NCI-H1930 (cell line): ENCODE measurements around the gene PYGB.

Experiments used
- DNase-seq, 2 experiments: peaks; one replicate each; lab custom pipeline; 2025; lab: John Stamatoyannopoulos, UW

PYGB gene

GRCh38 chr20:25336561-25337422 lies 88.9 kb downstream of the PYGB start:
- no peak for DNase-seq

DNA sequence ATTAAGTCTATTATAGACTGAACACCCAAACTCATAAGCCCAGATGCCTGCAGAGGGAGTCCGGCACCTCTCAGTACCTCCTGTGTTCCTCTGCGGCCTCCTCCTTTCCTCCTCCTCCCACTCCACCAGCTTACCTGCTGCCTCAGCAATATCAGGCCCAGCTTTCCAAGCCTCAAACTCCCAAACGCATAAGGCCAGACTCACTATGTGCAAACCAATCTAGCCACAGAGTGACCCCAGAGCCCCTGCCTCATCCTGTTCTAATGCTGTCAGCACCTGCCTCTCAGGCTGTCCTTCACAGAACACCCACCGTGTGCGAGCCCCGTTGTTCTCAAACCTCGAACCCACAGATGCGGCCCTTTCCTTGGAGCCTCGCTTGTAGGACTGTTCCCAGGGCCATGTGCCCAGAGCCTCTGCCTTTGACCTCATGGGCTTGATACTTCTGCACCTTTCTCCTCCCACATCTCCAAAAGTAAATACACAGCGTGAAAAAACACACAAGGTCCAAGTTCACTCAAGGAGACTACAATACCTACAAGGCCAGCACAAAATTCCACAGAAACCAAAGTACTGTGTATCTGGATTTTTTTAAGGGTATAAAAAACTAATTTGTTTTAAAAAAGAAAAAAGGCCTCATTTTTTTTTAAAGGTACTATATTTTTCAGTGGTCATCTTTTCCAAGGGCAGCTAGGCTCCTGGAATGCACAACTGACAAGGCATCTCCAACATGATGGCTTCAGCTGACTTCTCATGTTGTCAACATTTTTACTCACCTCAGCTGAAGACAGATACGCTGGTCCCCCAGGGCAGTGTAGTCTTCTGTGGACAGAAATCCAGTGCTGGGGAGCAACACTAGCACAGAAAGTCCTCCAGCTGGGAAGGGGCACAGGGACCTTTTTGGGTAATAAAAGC lies 90.5 kb downstream of the PYGB start:
- no peak for DNase-seq

DNA sequence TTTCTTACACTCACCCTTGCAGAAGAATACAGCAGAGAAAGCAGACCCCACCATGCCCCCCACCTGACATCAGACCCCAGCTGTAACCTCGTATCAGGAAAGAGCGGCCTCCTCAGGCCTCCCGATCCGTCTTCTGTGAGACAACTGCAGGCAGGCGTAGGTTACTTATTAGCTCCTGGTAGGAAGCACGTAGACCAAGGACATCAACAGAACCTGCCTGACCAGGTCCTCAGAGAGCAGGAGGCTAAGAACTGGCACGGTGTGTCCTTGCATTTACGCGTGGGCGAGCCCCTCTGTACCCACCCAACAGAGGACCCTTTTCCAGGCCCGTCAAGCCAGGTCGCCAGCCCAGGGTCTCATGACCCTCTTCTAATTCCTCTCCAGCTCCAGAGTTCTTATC lies 91.7 kb downstream of the PYGB start:
- DNase-seq = no peak

DNA sequence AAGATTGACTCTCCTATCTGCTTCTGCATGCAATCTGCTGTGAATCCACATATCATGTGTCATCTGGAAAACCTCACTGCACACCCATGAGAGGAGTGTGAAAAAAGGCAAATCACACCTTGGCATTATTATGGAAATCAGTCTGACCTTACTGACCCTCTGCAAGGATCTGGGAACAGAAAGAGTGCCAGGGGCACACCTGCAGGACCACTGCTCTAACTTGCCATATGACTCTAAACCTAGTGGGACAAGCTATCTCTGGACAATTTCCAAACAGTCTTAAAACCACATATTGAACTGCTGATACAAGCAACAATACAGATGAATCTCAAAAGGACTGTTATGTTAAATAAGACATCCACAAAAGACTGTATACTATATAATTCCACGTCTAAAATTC lies 92.5 kb downstream of the PYGB start:
- no peak for DNase-seq

DNA sequence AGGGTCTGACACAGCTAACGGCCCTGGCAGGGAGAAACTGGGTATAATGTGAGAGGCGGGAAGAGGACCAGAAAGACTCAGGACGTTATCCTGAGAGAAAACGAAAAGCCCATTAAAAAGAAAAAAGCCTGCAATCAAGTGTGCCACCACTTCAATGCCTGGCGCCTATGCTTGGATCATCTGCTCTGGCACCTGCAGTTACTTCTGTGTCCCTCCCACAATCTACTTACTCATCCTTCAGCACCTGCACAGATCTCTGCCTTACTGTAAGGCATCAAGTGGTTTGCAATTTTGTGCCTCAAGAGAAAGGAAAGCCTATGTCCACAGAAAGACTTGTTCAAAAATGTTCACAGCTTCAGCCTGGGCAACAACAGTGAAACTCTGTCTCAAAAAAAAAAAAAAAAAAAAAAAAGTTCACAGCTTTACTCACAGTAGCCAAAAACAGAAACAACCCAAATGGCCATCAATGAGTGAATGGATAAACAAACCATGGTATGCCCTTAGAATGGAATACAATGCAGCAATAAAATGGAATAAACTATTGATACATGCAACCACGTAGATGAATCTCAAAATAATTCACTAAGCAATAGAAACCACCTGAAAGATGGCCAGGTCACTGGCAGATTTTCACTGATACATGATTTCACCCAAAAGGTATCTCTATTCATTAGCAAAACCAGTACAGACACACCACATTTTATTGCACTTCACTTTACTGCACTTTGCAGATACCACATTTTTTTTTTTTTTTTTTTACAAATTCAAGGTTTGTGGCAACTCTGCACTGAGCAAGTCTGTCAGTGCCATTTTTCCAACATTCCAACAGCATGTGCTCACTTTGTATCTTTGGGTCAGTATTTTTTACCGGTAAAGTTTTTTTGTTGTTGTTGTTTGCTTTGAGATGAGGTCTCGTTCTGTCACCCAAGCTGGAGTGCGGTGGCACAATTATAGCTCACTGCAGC lies 94.1 kb downstream of the PYGB start:
- no peak for DNase-seq

GRCh38 chr20:25344634-25345033 lies 96.7 kb downstream of the PYGB start:
- DNase-seq = no peak

DNA sequence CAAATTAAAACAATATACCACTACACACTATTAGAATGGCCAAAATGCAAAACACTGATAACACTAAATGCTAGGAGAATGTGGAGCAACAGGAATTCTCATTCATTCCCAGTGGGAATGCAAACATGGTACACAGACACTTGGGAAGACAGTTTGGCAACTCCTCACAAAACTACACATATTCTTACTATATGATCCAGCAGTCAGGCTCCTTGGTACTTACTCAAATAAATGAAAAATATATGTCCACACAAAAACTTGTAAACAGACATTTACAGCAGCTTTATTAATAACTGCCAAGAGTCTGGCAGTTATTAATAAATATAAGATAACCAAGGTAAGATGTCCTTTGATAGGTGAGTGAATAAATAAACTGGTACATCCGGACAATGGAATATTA lies 97.8 kb downstream of the PYGB start:
- DNase-seq = no peak

GRCh38 chr20:25346349-25346748 lies 98.5 kb downstream of the PYGB start:
- no peak for DNase-seq
